GM23248 (cell line): ENCODE measurements around the gene TEAD4.

Experiments
- EZH2 ChIP-seq: fragments of 200-600 bp; sonication (generic); IDR thresholded peaks from 2 replicates; pipeline ENCODE4 v1.6.1; 2018; ENCODE audit warnings: antibody characterized with exemption, mild to moderate bottlenecking; ENCODE audit not compliant: insufficient read depth, poor library complexity, severe bottlenecking
- EZH2phosphoT487 ChIP-seq: fragments of 200-600 bp; sonication (generic); IDR thresholded peaks from 2 replicates; pipeline ENCODE4 v1.6.1; 2018; ENCODE audit warnings: antibody characterized with exemption, moderate library complexity, mild to moderate bottlenecking, low read depth; ENCODE audit not compliant: insufficient read depth

GRCh38 chr12:2982361-2982760 lies 23.2 kb downstream of the TEAD4 start:
- TF ChIP-seq EZH2 = no peak
- no peak for TF ChIP-seq EZH2phosphoT487
